Breast epithelium (tissue), 4 donors: ENCODE data around the gene CDH13. TPM values are rescaled to one million over a fixed set of nuclear protein-coding genes. Genes with fewer than 3 reads are reported as not detected.

Experiments used
- DNase-seq, 2 donors: peaks; one replicate each; pipeline ENCODE4 v3.0.0-alpha.2; 2019; ENCODE audit warnings: low spot score in 2 of 2
- H3K27ac ChIP-seq, 2 donors: fragments of 200-600 bp; sonication (generic) in 1 of 2; one replicate each; pipeline ENCODE4 v1.5.1; 2016 to 2019; ENCODE audit warnings: mild to moderate bottlenecking in 1 of 2
- H3K27me3 ChIP-seq, 2 donors: fragments of 200-600 bp; sonication (generic) in 1 of 2; one replicate each; pipeline versions ENCODE4 v1.5.1 to v1.6.0; 2017 to 2019; ENCODE audit warnings: control low read depth in 1 of 2, mild to moderate bottlenecking in 1 of 2
- H3K36me3 ChIP-seq: fragments of 200-600 bp; one replicate; pipeline ENCODE4 v1.5.1; 2019
- H3K4me1 ChIP-seq, 2 donors: fragments of 200-600 bp; sonication (generic); one replicate each; pipeline ENCODE4 v1.5.1; 2016 to 2019; ENCODE audit warnings: control low read depth in 1 of 2
- H3K4me3 ChIP-seq, 3 donors: fragments of 200-600 bp; sonication (generic); 1 replicate in 2 of 3; 2 replicates in 1 of 3; pipeline ENCODE4 v1.5.1; 2016 to 2019; ENCODE audit warnings: mild to moderate bottlenecking in 3 of 3, moderate library complexity in 2 of 3
- H3K9me3 ChIP-seq, 2 donors: fragments of 200-600 bp; sonication (generic) in 1 of 2; one replicate each; pipeline ENCODE4 v1.5.1; 2016 to 2019; ENCODE audit warnings: control low read depth in 1 of 2
- POLR2A ChIP-seq: fragments of 450-650 bp; IDR thresholded peaks from one replicate; pipeline ENCODE4 v1.6.1; 2016; ENCODE audit warnings: antibody characterized with exemption, mild to moderate bottlenecking, moderate library complexity
- POLR2AphosphoS5 ChIP-seq, 3 donors: sonication (generic); formaldehyde crosslinking; IDR thresholded peaks; one replicate each; pipeline ENCODE4 v1.6.1; 2017; ENCODE audit warnings: antibody characterized with exemption in 3 of 3
- intact Hi-C: fragments of 100-400 bp; cut with DNase I; formaldehyde crosslinking; loops from one replicate; pipeline ENCODE4 v1.15.1; 2023; ENCODE audit warnings: low total_unique reads
- total RNA-seq, 3 donors: library from RNA; depleted of rRNA; stranded (reverse); fragments of >200 nt; gene quantifications; one replicate each; pipeline ENCODE4 v1.1.0, GENCODE V29; 2016
- TF ChIP-seq, protein P1 (sequence below), 3 donors: fragments of 450-650 bp; IDR thresholded peaks; one replicate each; pipeline ENCODE4 v1.5.1; 2016 to 2017; ENCODE audit warnings: antibody characterized with exemption in 3 of 3, mild to moderate bottlenecking in 3 of 3, moderate library complexity in 3 of 3

CDH13 gene
- total RNA-seq, 3 donors from 2014 or later, result 6.0 to 13.1 (median 11.5) TPM

GRCh38 chr16:83717814-83718213, 1091.0 kb downstream of the CDH13 start:
- DNase-seq, result no peak
- Histone ChIP-seq H3K27me3 (no peaks in the 10 kb centered on the region), H3K9me3 (no peaks in the 10 kb centered on the region), H3K4me1 (peaks cover 0 to 3% of the 10 kb centered on the region in 2 donors), H3K36me3 (no peaks in the 10 kb centered on the region), H3K27ac (no peak overlapping the region), H3K4me3 (no peak overlapping the region)
- intact Hi-C loops, result no loop called here
- TF ChIP-seq, protein P1, sequence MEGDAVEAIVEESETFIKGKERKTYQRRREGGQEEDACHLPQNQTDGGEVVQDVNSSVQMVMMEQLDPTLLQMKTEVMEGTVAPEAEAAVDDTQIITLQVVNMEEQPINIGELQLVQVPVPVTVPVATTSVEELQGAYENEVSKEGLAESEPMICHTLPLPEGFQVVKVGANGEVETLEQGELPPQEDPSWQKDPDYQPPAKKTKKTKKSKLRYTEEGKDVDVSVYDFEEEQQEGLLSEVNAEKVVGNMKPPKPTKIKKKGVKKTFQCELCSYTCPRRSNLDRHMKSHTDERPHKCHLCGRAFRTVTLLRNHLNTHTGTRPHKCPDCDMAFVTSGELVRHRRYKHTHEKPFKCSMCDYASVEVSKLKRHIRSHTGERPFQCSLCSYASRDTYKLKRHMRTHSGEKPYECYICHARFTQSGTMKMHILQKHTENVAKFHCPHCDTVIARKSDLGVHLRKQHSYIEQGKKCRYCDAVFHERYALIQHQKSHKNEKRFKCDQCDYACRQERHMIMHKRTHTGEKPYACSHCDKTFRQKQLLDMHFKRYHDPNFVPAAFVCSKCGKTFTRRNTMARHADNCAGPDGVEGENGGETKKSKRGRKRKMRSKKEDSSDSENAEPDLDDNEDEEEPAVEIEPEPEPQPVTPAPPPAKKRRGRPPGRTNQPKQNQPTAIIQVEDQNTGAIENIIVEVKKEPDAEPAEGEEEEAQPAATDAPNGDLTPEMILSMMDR (IDR thresholded peaks at IDR 0.05), result no peak
- TF ChIP-seq POLR2AphosphoS5 (IDR thresholded peaks at IDR 0.05), result no peak
- TF ChIP-seq POLR2A, result no peak

GRCh38 chr16:83720213-83720612, 1093.4 kb downstream of the CDH13 start:
- peaks cover 0 to 3% of the 10 kb centered on the region in 2 donors for H3K4me1 ChIP-seq
- H3K36me3 ChIP-seq, result no peaks in the 10 kb centered on the region
- intact Hi-C loops, result no loop called here
- H3K4me3 ChIP-seq, result no peak overlapping the region
- no peaks in the 10 kb centered on the region for H3K27me3 ChIP-seq
- no peak for DNase-seq
- no peaks in the 10 kb centered on the region for H3K9me3 ChIP-seq
- TF ChIP-seq, protein P1 (IDR thresholded peaks at IDR 0.05), result no peak
- TF ChIP-seq POLR2A (no peak), POLR2AphosphoS5 (IDR thresholded peaks at IDR 0.05) (no peak)
- H3K27ac ChIP-seq, result no peak overlapping the region

- Histone ChIP-seq H3K4me3 (no peak overlapping the region), H3K27ac (no peak overlapping the region), H3K36me3 (no peaks in the 10 kb centered on the region), H3K4me1 (peaks cover 0 to 3% of the 10 kb centered on the region in 2 donors), H3K9me3 (no peaks in the 10 kb centered on the region), H3K27me3 (no peaks in the 10 kb centered on the region)
- TF ChIP-seq POLR2A (no peak), POLR2AphosphoS5 (IDR thresholded peaks at IDR 0.05) (no peak)
- TF ChIP-seq, protein P1 (IDR thresholded peaks at IDR 0.05), result no peak
- intact Hi-C loops, result no loop called here
- DNase-seq, result no peak
Measured at GRCh38 chr16:83720981-83721380, 1094.2 kb downstream of the CDH13 start.

DNA sequence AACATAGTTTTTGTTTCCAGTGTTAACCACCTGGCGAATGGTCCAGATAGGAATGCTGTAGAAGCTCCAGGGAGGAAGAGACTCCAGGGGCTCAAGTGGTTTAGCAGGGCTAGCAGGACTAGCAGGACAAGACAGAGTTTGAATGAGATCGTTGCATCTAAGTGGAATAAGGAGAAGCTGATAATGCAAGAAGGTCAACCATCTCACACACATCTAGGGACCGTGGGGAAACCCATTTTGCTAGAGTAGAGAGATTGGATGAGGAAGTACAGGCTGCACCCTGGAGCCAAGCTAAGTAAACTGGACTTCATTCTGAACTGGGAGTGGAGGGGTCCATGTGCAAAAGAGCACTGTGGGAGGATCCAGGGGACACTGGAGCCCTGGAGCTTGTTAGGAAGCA, 1094.9 kb downstream of the CDH13 start:
- intact Hi-C loops, result no loop called here
- Histone ChIP-seq H3K9me3 (no peaks in the 10 kb centered on the region), H3K36me3 (no peaks in the 10 kb centered on the region), H3K4me1 (peaks cover 0 to 3% of the 10 kb centered on the region in 2 donors), H3K27me3 (no peaks in the 10 kb centered on the region), H3K27ac (no peak overlapping the region), H3K4me3 (no peak overlapping the region)
- TF ChIP-seq, protein P1 (IDR thresholded peaks at IDR 0.05), result no peak
- no peak for TF ChIP-seq POLR2A
- no peak for TF ChIP-seq POLR2AphosphoS5 (IDR thresholded peaks at IDR 0.05)
- no peak for DNase-seq

DNA sequence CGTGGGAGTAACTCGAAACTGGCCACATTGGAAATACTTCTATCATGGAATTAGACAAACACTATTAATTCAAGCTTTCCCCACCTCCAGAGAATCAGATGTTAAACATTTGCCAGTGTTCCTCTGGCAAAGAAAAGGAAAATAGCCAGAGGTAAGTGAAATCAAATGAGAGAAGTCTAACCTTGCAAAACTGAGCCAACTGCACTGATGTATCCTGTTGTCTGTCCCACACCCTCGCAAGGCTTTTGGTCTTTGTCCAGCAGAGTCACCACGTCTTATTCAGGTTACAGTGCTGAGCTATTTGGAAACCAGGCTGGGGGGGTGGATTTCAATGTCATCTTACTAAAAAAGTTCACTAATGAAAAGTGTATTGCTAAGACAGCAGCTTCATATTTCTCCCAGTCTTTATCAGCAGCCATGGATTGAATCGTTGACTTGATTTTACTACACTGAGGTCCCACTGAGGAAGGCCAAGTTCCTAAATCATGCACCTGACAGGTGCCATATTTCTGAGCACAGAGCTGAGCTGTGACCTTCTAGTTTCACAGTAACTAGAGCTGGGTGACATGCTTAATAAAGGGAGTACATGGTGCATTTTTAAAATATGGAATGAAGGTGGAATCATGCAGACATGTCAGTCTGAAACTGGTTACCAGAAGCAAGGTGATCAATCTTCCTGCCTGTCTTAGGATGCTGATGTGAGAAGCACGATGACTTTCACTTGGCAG, 1095.9 kb downstream of the CDH13 start:
- H3K9me3 ChIP-seq, result no peaks in the 10 kb centered on the region
- H3K36me3 ChIP-seq, result no peaks in the 10 kb centered on the region
- DNase-seq, result no peak
- peaks cover 0 to 3% of the 10 kb centered on the region in 2 donors for H3K4me1 ChIP-seq
- intact Hi-C loops, result no loop called here
- no peak overlapping the region for H3K4me3 ChIP-seq
- no peak for TF ChIP-seq POLR2A
- TF ChIP-seq, protein P1 (IDR thresholded peaks at IDR 0.05), result no peak
- TF ChIP-seq POLR2AphosphoS5 (IDR thresholded peaks at IDR 0.05), result no peak
- no peak overlapping the region for H3K27ac ChIP-seq
- H3K27me3 ChIP-seq, result no peaks in the 10 kb centered on the region
